GM21381 (cell line): ENCODE results near the gene VPS4A.
A peak's percentile ranks its signal among the peaks of the same experiment; 100 is the strongest.
"Not testable (repeated sequence)": the region's sequence is repeated elsewhere in the genome, so short reads cannot be mapped to it uniquely, and the experiment has no call there.

Experiments
- ATAC-seq: cut with Tn5 transposase; IDR thresholded peaks from one replicate; pipeline ENCODE4 v1.9.1; 2021; ENCODE audit warnings: mild to moderate bottlenecking, moderate library complexity; ENCODE audit not compliant: unreplicated experiment

The VPS4A gene

DNA sequence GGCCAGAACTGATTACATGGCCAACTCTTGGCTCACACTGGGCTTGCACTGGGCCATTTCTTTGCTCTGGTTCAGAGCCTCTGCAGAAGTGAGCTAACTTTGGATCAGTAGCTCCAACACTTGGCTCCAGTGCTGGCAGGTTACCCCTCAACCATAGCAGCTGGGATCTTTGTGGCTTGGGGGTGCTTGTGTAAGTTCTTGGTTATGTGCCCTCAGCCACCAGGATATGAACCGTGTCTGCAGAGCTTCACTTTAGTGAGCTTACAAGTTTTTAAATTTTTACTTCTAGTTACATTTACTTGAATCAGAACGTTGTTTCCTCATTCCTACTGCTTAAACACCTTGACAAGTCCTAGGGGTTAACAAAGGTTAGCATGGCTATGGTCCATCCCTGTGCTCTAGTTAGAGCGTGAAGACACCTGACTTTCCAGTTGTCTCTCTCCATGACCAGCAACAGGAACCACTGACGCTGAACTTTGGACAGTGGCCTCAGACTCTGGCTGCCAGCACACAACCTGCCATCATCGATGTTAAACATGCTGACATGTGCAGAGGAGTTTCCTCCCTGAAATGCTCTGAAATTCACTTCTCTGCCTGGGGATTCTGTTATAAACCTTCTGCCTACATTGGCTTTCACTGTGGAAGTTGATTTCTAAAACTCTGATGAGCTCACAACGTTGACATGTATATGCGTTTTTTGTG, 15.2 kb downstream of the VPS4A start:
- ATAC-seq = no peak

DNA sequence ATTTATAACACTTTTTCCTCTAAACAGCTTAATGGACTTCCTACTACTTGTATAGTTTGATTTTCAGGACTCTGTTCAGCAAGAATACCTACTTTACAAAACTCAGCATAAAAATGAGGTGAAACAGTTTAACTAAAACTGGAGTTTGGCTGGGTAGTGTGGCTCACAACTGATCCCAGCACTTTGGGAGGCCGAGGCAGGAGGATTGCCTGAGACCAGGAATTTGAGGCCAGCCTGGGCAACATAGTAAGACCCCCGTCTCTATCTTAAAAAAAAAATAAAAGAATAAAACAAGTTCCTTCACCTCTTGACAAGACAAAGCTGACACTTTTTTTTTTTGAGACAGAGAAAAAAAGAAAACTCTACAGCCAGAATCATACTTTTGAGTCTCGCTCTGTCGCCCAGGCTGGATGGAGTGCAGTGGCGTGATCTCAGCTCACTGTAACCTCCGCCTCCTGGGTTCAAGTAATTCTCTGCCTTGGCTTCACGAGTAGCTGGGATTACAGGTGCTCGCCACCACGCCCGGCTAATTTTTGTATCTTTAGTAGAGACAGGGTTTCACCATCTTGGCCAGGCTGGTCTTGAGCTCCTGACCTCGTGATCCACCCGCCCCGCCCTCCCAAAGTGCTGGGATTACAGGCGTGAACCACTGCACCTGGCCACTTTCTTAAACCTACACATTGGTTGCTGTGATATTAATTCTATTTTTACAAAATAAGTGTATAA, 16.6 kb downstream of the VPS4A start:
- ATAC-seq = no peak

DNA sequence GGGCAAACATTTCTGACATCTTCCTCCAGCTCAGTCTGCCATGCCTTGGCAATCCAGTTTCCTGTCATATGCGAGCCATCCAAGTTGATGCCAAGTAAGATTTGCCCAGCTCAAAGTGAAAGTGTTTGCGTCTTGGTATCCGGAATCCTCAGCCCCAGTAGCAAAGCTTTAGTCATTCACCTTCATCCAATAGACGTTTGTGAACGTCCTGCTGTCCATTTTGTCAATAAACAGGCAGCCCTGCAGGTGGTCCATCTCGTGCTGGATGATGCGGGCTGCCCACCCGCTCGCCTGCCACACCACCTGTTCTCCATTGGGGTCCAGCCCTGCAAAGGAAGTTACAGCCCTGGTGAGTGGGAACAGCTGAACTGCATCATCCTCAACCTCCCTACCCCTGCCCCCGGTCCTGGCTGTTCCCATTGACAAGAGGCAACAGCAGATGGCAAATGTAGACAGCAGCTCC, 17.7 kb downstream of the VPS4A start:
- ATAC-seq = no peak

- peak; percentile 28 for ATAC-seq
Observed at GRCh38 chr16:69329369-69330285, 18.5 kb downstream of the VPS4A start.

DNA sequence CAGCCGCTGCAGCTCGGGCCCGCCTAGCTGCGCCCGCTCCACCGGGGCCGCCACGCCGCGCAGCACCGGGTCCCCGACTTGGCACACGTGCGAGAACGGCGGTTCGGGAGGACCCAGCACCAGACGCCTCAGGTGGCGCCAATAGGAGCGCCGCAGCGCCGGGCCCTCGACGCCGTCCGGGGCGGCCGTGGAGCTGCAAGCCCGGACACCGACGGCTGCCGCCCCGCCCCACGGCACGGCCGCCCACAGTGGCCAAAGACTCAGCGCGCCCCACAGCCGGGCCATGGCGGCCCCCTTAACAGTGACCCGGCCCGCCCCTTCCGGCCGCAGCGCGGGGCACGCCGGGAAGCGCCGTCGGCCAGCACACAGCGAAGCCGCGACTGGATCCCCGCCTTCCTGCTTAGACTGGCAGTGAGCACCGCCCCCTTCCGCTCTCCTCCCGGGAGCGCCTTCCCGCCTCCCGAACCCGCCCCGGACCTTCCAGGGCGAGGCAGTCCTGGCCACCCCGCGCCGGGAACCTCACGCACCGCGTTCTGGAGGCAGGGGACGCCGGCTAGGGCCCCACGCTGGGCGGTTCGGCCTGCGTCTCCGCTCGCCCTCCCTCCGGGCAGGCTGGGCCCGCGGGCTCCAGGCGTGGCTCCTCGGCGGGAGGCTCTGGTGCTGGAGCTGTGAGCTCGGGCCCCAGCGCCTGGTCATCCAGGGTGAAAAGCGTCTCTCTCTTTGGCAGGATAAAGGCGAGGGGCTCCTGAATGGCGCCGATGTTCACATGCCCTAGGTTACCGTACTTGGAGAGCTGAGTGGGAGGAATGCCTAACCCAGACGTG, 19.3 kb downstream of the VPS4A start, which contains the start of gene PDF:
PDF (minus strand) TSS at position 303 of the 824 bp plus-strand sequence; CDS start at position 285, 18 bp downstream.
- peak; percentile 93 for ATAC-seq

DNA sequence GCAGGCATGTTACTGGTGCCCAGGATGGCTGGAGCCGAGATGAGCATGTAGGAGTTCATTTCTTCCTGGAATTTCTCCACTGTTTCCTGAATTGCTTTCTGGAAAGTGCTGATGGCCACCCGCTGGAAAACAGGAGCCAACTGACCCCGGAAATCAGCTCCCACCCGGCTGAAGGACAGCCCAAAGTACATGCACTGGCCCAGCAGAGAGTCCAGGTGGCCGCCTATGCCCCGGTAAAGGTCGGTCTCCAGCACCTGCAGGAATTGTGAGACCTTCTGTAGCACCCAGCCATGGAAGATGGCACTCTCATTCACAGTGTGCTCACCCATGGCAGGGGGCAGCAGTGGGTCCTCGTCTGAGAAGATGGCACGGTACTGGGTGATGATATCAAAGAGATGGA, 23.5 kb downstream of the VPS4A start:
- ATAC-seq = no peak

DNA sequence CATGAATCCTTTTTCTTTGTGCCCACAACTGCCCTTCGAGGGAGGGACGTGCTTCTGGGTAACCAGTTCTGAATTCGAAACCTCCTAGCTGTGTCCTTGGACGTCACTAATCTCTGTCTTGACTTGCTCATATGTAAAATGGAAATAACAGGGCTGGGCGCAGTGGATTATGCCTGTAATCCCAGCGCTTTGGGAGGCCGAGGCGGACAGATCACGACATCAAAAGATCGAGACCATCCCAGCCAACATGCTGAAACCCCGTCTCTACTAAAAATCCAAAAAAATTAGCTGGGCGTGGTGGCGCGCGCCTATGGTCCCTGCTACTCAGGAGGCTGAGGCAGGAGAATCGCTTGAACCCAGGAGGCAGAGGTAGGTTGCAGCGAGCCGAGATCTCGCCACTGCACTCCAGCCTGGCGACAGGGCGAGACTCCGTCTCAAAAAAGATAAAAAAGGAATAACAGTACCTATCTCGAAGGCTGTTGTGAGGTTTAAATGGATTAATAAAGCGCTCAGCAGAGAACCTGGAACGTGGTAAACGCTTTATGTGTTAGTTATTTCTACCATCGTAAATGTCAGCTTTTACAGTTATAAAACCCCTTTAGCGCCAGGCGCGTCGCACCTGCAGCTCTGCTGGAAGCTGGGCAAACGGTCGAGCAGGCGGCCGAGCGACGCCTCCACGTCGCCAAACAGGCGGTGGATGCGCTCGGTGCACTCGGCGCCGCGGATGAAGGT, 27.6 kb downstream of the VPS4A start:
- ATAC-seq = peak; percentile 3

DNA sequence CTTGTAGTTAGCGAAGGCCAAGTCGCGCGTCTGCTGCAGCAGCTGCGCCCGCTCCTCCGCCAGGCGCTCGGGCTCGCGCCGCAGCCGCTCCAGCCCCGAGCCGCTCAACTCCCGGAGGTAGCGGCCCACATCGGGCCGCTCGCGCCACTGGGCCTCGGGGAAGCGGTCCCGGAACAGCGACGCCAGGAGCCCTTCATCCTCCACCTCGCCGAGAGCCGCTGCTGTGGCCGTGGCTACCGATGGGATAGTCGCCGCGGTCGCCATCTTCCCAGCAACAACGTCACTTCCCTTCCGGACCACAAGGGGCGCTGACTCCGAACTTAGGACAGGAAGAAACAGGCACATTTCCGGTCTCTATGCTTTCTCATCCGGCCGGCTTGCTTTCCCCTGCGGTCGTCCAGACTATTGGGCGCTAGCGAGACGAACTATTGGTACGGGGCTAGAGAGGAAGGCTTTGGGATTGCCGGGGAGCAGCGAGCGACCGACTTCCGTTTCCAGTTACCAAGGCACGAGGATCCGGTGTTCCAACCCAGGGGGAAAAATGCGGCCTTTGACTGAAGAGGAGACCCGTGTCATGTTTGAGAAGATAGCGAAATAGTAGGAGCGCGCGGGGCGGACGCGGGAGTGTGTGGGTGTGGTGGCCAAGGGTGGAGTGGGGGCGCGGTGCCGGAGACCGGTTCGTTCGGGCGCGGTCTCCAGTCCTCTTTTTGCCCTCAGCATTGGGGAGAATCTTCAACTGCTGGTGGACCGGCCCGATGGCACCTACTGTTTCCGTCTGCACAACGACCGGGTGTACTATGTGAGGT, 28.3 kb downstream of the VPS4A start, which contains the start of the genes COG8 and NIP7:
COG8 (minus strand) TSS at position 276 of the 806 bp plus-strand sequence; CDS start at position 264, 12 bp downstream.
NIP7 (plus strand) TSS at position 484 of the 806 bp plus-strand sequence; CDS start at position 542, 58 bp downstream.
- ATAC-seq = peak; percentile 75

DNA sequence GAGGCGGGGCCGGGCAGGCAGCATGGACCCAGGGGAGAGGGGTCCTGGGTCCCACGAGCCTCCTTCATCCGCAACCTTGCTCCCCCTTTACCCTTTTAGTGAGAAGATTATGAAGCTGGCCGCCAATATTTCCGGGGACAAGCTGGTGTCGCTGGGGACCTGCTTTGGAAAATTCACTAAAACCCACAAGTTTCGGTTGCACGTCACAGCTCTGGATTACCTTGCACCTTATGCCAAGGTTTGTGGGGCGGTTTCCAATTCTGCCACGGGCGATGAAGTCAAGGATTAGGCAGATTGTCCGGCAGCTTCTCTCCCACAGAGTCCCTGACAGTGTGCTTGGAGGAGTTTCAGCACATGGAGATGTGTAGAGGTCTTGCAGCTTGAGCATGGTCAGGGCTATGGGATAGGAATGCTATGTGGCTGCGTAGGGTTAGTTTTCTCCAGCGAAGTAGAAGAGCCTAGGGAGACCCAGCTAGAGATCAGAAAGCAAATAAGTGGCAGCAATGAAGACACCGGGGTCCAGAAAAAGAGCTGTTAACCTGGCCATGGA, 29.0 kb downstream of the VPS4A start:
- no peak for ATAC-seq

DNA sequence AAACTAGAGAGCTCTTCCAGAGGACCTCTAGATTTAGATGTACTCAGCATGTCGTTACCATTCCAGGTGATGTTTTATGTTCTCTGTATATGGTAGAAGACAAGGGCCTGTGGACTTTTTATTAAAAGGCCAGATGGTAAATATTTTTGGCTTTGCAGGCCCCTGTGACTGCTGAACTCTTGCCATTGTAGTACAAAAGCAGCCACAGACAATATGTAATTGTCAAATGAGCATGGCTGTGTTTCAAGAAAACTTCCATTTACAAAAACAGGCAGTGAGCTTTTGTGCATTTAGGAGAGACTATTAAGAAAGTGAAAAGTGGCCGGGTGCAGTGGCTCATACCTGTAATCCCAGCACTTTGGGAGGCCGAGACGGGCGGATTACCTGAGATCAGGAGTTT, 33.0 kb downstream of the VPS4A start:
- ATAC-seq = no peak

GRCh38 chr16:69345923-69346322, 34.8 kb downstream of the VPS4A start:
- ATAC-seq = no peak

DNA sequence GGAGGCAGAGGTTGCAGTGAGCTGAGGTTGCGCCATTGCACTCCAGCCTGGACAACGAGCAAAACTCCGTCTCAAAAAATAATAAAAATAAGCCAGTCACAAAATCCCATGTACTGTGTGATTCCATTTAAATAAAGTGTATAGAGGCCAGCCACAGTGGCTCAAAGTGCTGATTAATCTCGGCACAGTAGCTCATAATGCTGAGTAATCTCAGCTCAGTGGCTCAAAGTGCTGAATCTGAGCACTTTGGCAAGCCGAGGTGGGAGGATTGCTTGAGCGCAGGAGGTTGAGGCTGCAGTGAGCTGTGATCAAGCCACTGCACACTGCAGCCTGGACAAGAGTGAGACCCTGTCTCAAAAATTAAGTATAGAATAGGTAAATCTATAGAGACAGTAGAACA, 35.5 kb downstream of the VPS4A start:
- ATAC-seq = no peak

DNA sequence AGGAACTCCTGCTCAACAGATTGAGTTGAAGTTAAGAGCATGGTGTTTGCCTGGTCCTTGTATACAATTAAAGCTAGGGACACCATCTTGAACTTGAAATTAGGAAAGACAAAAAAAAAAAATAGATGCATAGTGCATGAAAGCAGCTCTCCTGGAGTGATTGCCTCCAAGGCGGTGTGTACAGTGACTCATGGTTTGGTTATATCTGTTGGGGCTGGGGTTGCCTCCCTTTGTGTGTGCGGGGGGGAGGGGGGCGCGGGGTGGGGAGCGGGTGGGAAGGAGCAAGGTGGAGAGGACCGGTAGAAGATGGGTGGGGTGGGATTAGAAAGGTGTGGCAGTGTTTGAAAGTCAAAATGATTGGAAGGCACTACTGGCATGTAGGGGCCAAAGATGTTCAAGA, 37.1 kb downstream of the VPS4A start:
- no peak for ATAC-seq

GRCh38 chr16:69349536-69349935, 38.4 kb downstream of the VPS4A start:
- no peak for ATAC-seq

GRCh38 chr16:69350536-69351133, 39.5 kb downstream of the VPS4A start:
- no peak for ATAC-seq

DNA sequence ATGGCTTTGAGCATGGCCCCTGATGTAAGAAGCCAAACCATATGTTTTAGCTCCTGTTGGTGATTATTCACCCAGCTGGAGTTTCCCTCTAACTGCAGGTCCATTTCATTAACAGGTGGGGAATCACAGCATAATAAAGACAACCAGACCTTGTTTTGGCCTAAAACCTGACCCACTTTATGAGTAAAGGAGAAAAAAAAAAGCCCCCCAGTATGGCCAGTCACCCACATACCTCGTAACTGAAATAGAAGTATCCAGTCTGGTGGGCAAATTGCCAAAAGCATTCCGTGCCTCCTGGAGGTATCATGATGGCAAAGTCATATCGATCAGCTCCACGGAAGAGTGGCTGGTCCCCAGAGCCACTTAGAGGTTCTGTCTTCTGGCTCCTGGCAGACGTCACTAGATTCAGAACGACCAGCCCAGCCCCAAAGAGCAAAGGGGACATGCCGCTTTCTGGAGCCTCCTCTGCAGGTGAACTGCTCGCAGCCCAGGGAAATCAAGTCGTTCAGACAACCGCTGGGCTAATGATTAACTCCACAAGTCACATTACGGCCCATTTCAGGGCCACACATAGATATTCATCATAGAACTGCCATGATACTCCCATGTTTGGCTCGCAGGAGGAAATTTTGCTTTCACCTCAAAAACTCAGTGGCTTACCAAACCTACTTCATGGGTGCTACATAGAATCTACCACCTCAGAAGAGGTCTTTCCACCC, 40.3 kb downstream of the VPS4A start, which contains the start of gene TMED6:
TMED6 (minus strand) TSS at position 478 of the 719 bp plus-strand sequence; CDS start at position 445, 33 bp downstream.
- no peak for ATAC-seq

DNA sequence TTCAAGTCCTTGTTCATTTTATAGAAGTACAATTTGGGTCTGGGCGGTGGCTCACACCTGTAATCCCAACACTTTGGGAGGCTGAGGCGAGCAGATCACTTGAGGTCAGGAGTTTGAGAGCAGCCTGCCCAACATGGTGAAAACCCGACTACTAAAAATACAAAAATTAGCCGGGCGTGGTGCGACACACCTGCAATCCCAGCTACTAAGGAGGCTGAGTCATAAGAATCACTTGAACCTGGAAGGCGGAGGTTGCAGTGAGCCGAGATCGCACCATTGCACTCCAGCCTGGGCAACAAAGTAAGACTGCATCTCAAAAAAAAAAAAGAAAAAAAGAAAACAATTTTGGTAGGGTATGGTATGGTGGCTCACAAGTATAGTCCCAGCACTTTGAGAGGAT, 48.9 kb downstream of the VPS4A start:
- not testable (repeated sequence) for ATAC-seq
